HCT116 (cell line): ENCODE measurements around the gene GRIN3A. TPM values are rescaled to one million over a fixed set of nuclear protein-coding genes. Genes with fewer than 3 reads are reported as not detected.
A peak's percentile ranks its signal among the peaks of the same experiment; 100 is the strongest.

Experiments
- ATAC-seq: fragments of 200-7000 bp; cut with Tn5 transposase; 2 replicates; pipeline ENCODE4 v1.9.1; 2020; ENCODE audit warnings: mild to moderate bottlenecking, moderate library complexity
- BruUV-seq: library from RNA; stranded (reverse); fragments of 400-500 nt; replicated peaks from 2 replicates; lab custom pipeline; 2021; lab: Mats Ljungman, UMichigan
- CTCF ChIA-PET: fragments of 300-600 bp; sonication (Branson Sonifier 250); formaldehyde crosslinking; loops from one replicate; lab custom pipeline; 2021; ENCODE audit warnings: antibody characterized with exemption; lab: Charles Lee
- POLR2A ChIA-PET: fragments of 300-600, 350-600 bp; sonication (Branson Sonifier 250); formaldehyde crosslinking; loops from one replicate; lab custom pipeline; 2021; ENCODE audit warnings: antibody characterized with exemption; lab: Charles Lee
- RAD21 ChIA-PET, 2 experiments: fragments of 300-600 bp; sonication (Branson Sonifier 250); formaldehyde crosslinking; loops; one replicate each; lab custom pipeline; 2023; ENCODE audit warnings: low total read pairs in 2 of 2; ENCODE audit not compliant: uncharacterized antibody in 2 of 2, unreplicated experiment in 2 of 2, low non-redundant PET in 1 of 2; lab: Charles Lee
- DNase-seq: peaks from one replicate; pipeline ENCODE4 v3.0.0-alpha.2; 2010; ENCODE audit warnings: low read depth, low spot score
- H2AFZ ChIP-seq: fragments of 200-600 bp; shearing (Covaris generic), sonication (generic); 2 replicates; pipeline ENCODE4 v1.6.1; 2017; ENCODE audit warnings: low read depth, mixed run types, mixed read lengths, antibody characterized with exemption, low read length; ENCODE audit not compliant: poor library complexity, severe bottlenecking
- H3K27ac ChIP-seq: 2 replicates; pipeline ENCODE4 v1.5.1; 2012; ENCODE audit warnings: low read depth, low read length
- H3K27me3 ChIP-seq: fragments of 200-600 bp; sonication (generic); 2 replicates; pipeline ENCODE4 v1.6.1; 2016; ENCODE audit warnings: mixed run types, low read length, mixed read lengths; ENCODE audit not compliant: insufficient read depth
- H3K36me3 ChIP-seq, 2 experiments: fragments of 200-500 bp in 1 of 2; fragments of 200-600 bp in 1 of 2; sonication (Bioruptor generic) in 1 of 2; sonication (generic) in 1 of 2; 2 replicates each; pipeline versions ENCODE4 v1.5.1 to v1.6.1; 2014 to 2016; ENCODE audit warnings: low read length in 2 of 2, inconsistent platforms in 1 of 2, mixed read lengths in 1 of 2, mixed run types in 1 of 2; ENCODE audit not compliant: insufficient read depth in 2 of 2, control insufficient read depth in 1 of 2
- H3K4me1 ChIP-seq, 2 experiments: fragments of 200-600 bp in 1 of 2; sonication (generic) in 1 of 2; 2 replicates each; pipeline versions ENCODE4 v1.5.1 to v1.6.1; 2012 to 2017; ENCODE audit warnings: low read length in 2 of 2, inconsistent platforms in 1 of 2, mild to moderate bottlenecking in 1 of 2, mixed read lengths in 1 of 2, mixed run types in 1 of 2, moderate library complexity in 1 of 2; ENCODE audit not compliant: insufficient read depth in 2 of 2, control insufficient read depth in 1 of 2
- H3K4me2 ChIP-seq: fragments of 200-600 bp; sonication (generic); 2 replicates; pipeline ENCODE4 v1.6.1; 2017; ENCODE audit warnings: mixed run types, low read length, mixed read lengths
- H3K4me3 ChIP-seq, 2 experiments: fragments of 200-600 bp in 1 of 2; sonication (generic) in 1 of 2; replicated peaks in 1 of 2; 2 replicates each; pipeline ENCODE4 v1.5.1; 2011 to 2016; ENCODE audit warnings: low read length in 2 of 2, control low read depth in 1 of 2, low read depth in 1 of 2, mild to moderate bottlenecking in 1 of 2, mixed read lengths in 1 of 2, mixed run types in 1 of 2
- H3K79me2 ChIP-seq: fragments of 200-600 bp; sonication (generic); 2 replicates; pipeline ENCODE4 v1.6.1; 2017; ENCODE audit warnings: mild to moderate bottlenecking, mixed run types, low read length, moderate library complexity, mixed read lengths; ENCODE audit not compliant: insufficient read depth
- H3K9ac ChIP-seq: fragments of 200-600 bp; sonication (generic); 2 replicates; pipeline ENCODE4 v1.6.1; 2016; ENCODE audit warnings: low read length, mixed read lengths
- H3K9me2 ChIP-seq: fragments of 200-600 bp; sonication (generic), shearing (Covaris generic); 2 replicates; pipeline ENCODE4 v1.6.1; 2017; ENCODE audit warnings: mixed run types, mild to moderate bottlenecking, moderate library complexity; ENCODE audit not compliant: insufficient read depth
- H3K9me3 ChIP-seq, 2 experiments: fragments of 200-500 bp in 1 of 2; fragments of 200-600 bp in 1 of 2; sonication (Bioruptor generic) in 1 of 2; sonication (generic) in 1 of 2; 2 replicates each; pipeline ENCODE4 v1.6.1; 2014 to 2017; ENCODE audit warnings: low read length in 2 of 2, mixed read lengths in 2 of 2, inconsistent platforms in 1 of 2, low read depth in 1 of 2, mild to moderate bottlenecking in 1 of 2, mixed run types in 1 of 2, moderate library complexity in 1 of 2; ENCODE audit not compliant: control insufficient read depth in 1 of 2, insufficient read depth in 1 of 2
- H4K20me1 ChIP-seq: fragments of 200-600 bp; sonication (generic), shearing (Covaris generic); 2 replicates; pipeline ENCODE4 v1.6.1; 2017; ENCODE audit warnings: mixed run types, mild to moderate bottlenecking, moderate library complexity; ENCODE audit not compliant: insufficient read depth
- ATF3 ChIP-seq: IDR thresholded peaks from 2 replicates; pipeline ENCODE4 v1.6.1; 2012
- EZH2phosphoT487 ChIP-seq: fragments of 200-600 bp; IDR thresholded peaks from 2 replicates; pipeline ENCODE4 v1.6.1; 2018; ENCODE audit warnings: antibody characterized with exemption, borderline replicate concordance
- POLR2AphosphoS5 ChIP-seq: IDR thresholded peaks from 2 replicates; pipeline ENCODE4 v1.6.1; 2011; ENCODE audit warnings: mild to moderate bottlenecking, low read depth, low read length, moderate library complexity
- RAD21 ChIP-seq: IDR thresholded peaks from 2 replicates; pipeline ENCODE4 v1.6.1; 2012; ENCODE audit warnings: low read depth, mild to moderate bottlenecking
- REST ChIP-seq: IDR thresholded peaks from 2 replicates; pipeline ENCODE4 v1.6.1; 2012; ENCODE audit warnings: low read depth
- SRF ChIP-seq: IDR thresholded peaks from 2 replicates; pipeline ENCODE4 v1.6.1; 2012; ENCODE audit warnings: low read depth
- TCF7L2 ChIP-seq: IDR thresholded peaks from 2 replicates; pipeline ENCODE4 v1.7.0; 2011; ENCODE audit warnings: borderline replicate concordance, inconsistent platforms; ENCODE audit not compliant: insufficient read depth, insufficient read length; ENCODE audit errors: extremely low read depth
- intact Hi-C: fragments of 100-400 bp; cut with micrococcal nuclease; formaldehyde crosslinking; loops from 2 replicates; pipeline ENCODE4 v1.10.0; 2022
- total RNA-seq: library from RNA; stranded (reverse); gene quantifications from one replicate; pipeline ENCODE4 v1.2.1, GENCODE V29; 2021; ENCODE audit not compliant: unreplicated experiment

GRIN3A gene
- total RNA-seq, 1 experiment from 2014 or later: not detected

GRCh38 chr9:101736717-101737116 is 1.7 kb downstream of the GRIN3A start:
- H3K4me2 ChIP-seq: no peak overlapping the region
- CTCF ChIA-PET: no interaction called here
- no peak overlapping the region for H3K4me3 ChIP-seq
- POLR2A ChIA-PET: no interaction called here
- peaks cover 5% of the 10 kb centered on the region; the same call in 1 of the 2 replicates for H3K27me3 ChIP-seq
- RAD21 ChIA-PET: no interaction called here
- H2AFZ ChIP-seq: no peak overlapping the region
- H3K36me3 ChIP-seq: no peaks in the 10 kb centered on the region
- no peak for DNase-seq
- ATAC-seq: no peak
- no peaks in the 10 kb centered on the region for H3K79me2 ChIP-seq
- no peak for TF ChIP-seq TCF7L2
- no peak for TF ChIP-seq SRF
- no peak for TF ChIP-seq ATF3
- TF ChIP-seq POLR2AphosphoS5: no peak
- 0 out of 2 replicates have a peak, but pooled peaks have one; percentile 9 for TF ChIP-seq REST
- no peak overlapping the region for H3K27ac ChIP-seq
- no TSS peak for BruUV-seq
- no peaks in the 10 kb centered on the region for H3K4me1 ChIP-seq
- H4K20me1 ChIP-seq: no peaks in the 10 kb centered on the region
- no peak overlapping the region for H3K9ac ChIP-seq
- intact Hi-C loops: no loop called here
- no peaks in the 10 kb centered on the region for H3K9me3 ChIP-seq
- no peaks in the 10 kb centered on the region for H3K9me2 ChIP-seq

- no peaks in the 10 kb centered on the region for H4K20me1 ChIP-seq
- intact Hi-C loops: no loop called here
- H3K9ac ChIP-seq: no peak overlapping the region
- H2AFZ ChIP-seq: no peak overlapping the region
- BruUV-seq: no TSS peak
- H3K4me3 ChIP-seq: no peak overlapping the region
- no peaks in the 10 kb centered on the region for H3K9me3 ChIP-seq
- H3K79me2 ChIP-seq: no peaks in the 10 kb centered on the region
- H3K4me2 ChIP-seq: no peak overlapping the region
- ChIA-PET CTCF (no interaction called here), RAD21 (no interaction called here), POLR2A (no interaction called here)
- no peaks in the 10 kb centered on the region for H3K36me3 ChIP-seq
- H3K27me3 ChIP-seq: no peaks in the 10 kb centered on the region
- no peaks in the 10 kb centered on the region for H3K4me1 ChIP-seq
- no peak for ATAC-seq
- no peak for DNase-seq
- H3K9me2 ChIP-seq: no peaks in the 10 kb centered on the region
- H3K27ac ChIP-seq: no peak overlapping the region
- no peak for TF ChIP-seq RAD21
- TF ChIP-seq EZH2phosphoT487: no peak
Measured at GRCh38 chr9:101731429-101731828, 7.0 kb downstream of the GRIN3A start.
